OCI-LY1 (cell line): ENCODE results near the gene TFE3.
A peak's percentile ranks its signal among the peaks of the same experiment; 100 is the strongest.

Experiments
- H2AFZ ChIP-seq: fragments of 200-600 bp; sonication (generic), shearing (Covaris generic); 2 replicates; pipeline ENCODE4 v1.6.0; 2014; ENCODE audit warnings: antibody characterized with exemption, mild to moderate bottlenecking, low read length
- H3F3A ChIP-seq: fragments of 200-600 bp; sonication (generic), shearing (Covaris generic); 2 replicates; pipeline ENCODE4 v1.6.0; 2014; ENCODE audit warnings: mild to moderate bottlenecking, antibody characterized with exemption, low read length, moderate library complexity; ENCODE audit not compliant: insufficient read depth
- H3K27ac ChIP-seq: fragments of 200-600 bp; sonication (generic); 2 replicates; pipeline ENCODE4 v1.5.1; 2014; ENCODE audit warnings: low read length, mixed run types, mild to moderate bottlenecking, low read depth; ENCODE audit not compliant: poor library complexity, severe bottlenecking
- H3K27me3 ChIP-seq: fragments of 200-600 bp; sonication (generic); 2 replicates; pipeline ENCODE4 v1.6.0; 2014; ENCODE audit warnings: antibody characterized with exemption, mild to moderate bottlenecking, low read length, moderate library complexity; ENCODE audit not compliant: insufficient read depth
- H3K36me3 ChIP-seq: fragments of 200-600 bp; sonication (generic); 2 replicates; pipeline ENCODE4 v1.6.1; 2014; ENCODE audit warnings: mild to moderate bottlenecking, antibody characterized with exemption, low read length, moderate library complexity, mixed read lengths; ENCODE audit not compliant: insufficient read depth
- H3K4me1 ChIP-seq: fragments of 200-600 bp; sonication (generic); 2 replicates; pipeline ENCODE4 v1.5.1; 2014; ENCODE audit warnings: mild to moderate bottlenecking, low read length, moderate library complexity; ENCODE audit not compliant: insufficient read depth, severe bottlenecking
- H3K4me2 ChIP-seq: fragments of 200-600 bp; sonication (generic), shearing (Covaris generic); 2 replicates; pipeline ENCODE4 v1.6.1; 2014; ENCODE audit warnings: low read length
- H3K4me3 ChIP-seq: fragments of 200-600 bp; sonication (generic); 2 replicates; pipeline ENCODE4 v1.5.1; 2014; ENCODE audit warnings: low read length, low read depth, mild to moderate bottlenecking, mixed read lengths; ENCODE audit not compliant: poor library complexity, severe bottlenecking
- H3K79me2 ChIP-seq: fragments of 200-600 bp; shearing (Covaris generic); 2 replicates; pipeline ENCODE4 v1.6.1; 2016; ENCODE audit warnings: mixed run types, low read length, mixed read lengths; ENCODE audit not compliant: insufficient read depth
- H3K9ac ChIP-seq: fragments of 200-600 bp; sonication (generic), shearing (Covaris generic); 2 replicates; pipeline ENCODE4 v1.6.1; 2014; ENCODE audit warnings: mild to moderate bottlenecking, low read length, mixed read lengths
- H3K9me2 ChIP-seq: fragments of 200-600 bp; sonication (generic), shearing (Covaris generic); 2 replicates; pipeline ENCODE4 v1.6.1; 2014; ENCODE audit warnings: low read depth, mild to moderate bottlenecking, low read length, mixed read lengths
- H3K9me3 ChIP-seq: fragments of 200-600 bp; shearing (Covaris generic); 2 replicates; pipeline ENCODE4 v1.6.1; 2014; ENCODE audit warnings: low read length, mixed read lengths
- H4K20me1 ChIP-seq: fragments of 200-600 bp; sonication (generic), shearing (Covaris generic); 2 replicates; pipeline ENCODE4 v1.6.0; 2016; ENCODE audit warnings: mild to moderate bottlenecking, low read length; ENCODE audit not compliant: insufficient read depth
- EZH2 ChIP-seq: fragments of 200-600 bp; sonication (generic), shearing (Covaris generic); IDR thresholded peaks from 2 replicates; pipeline ENCODE4 v1.8.0; 2017; ENCODE audit warnings: borderline replicate concordance, mixed run types, mild to moderate bottlenecking, antibody characterized with exemption, low read length, moderate library complexity, mixed read lengths
- TF ChIP-seq, protein P1 (sequence below): fragments of 200-600 bp; sonication (generic), shearing (Covaris generic); IDR thresholded peaks from 2 replicates; pipeline ENCODE4 v1.5.1; 2017; ENCODE audit warnings: mild to moderate bottlenecking, antibody characterized with exemption, low read length, moderate library complexity, mixed read lengths

TFE3 gene

DNA sequence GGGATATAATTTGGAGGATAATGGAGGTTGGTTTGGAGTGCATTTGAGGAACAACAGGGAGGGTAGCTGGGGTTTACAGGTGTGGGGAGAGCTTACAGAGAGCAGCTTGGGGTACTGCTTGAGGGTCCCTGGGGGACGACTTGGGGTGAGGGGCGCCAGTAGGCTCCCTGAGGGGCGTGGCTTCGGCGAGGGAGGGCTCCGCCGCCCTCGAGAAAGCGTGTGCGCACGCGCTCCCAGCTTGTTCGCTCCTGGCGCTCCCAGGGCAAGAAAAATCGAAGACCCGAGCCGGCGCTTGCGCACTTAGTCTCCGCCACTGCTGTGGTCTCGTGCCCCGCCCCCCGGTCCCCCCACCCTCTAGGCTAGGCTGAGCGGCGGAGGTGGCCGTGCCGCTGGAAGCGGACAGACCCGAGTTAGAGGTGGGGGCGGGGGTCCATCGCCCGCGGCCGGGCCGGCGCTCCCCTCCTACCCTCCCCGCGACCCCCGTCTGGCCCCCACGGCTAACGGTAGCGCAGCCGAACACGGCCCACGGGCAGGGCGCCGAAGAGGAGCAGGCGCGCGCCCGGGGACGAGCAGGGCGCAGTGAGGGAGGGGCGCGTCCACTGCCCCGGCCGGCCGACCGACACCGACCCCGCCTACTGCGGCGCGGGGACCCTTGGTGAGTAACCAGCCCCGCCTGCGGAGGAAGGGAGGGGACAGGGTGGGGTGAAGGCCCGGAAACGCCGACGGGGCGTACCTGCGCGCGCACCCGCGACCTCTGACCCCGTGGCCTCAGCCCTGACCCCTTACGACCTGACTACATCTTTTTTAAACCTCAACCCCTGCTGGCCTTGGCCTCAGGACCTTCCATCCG is 10.3 kb upstream of the TFE3 start:
- Histone ChIP-seq H3F3A (no peaks in the 10 kb centered on the region), H3K4me2 (peak overlapping the region; percentile 98), H3K27me3 (no peaks in the 10 kb centered on the region), H3K79me2 (no peaks in the 10 kb centered on the region), H3K9me2 (no peaks in the 10 kb centered on the region), H3K27ac (peak overlapping the region; percentile 61), H3K4me3 (peak overlapping the region; percentile 92), H3K36me3 (no peaks in the 10 kb centered on the region), H2AFZ (no peak overlapping the region), H3K4me1 (peaks cover 23% of the 10 kb centered on the region), H3K9ac (peak overlapping the region; percentile 93), H3K9me3 (no peaks in the 10 kb centered on the region), H4K20me1 (no peaks in the 10 kb centered on the region)
- no peak for TF ChIP-seq EZH2
- TF ChIP-seq, protein P1, sequence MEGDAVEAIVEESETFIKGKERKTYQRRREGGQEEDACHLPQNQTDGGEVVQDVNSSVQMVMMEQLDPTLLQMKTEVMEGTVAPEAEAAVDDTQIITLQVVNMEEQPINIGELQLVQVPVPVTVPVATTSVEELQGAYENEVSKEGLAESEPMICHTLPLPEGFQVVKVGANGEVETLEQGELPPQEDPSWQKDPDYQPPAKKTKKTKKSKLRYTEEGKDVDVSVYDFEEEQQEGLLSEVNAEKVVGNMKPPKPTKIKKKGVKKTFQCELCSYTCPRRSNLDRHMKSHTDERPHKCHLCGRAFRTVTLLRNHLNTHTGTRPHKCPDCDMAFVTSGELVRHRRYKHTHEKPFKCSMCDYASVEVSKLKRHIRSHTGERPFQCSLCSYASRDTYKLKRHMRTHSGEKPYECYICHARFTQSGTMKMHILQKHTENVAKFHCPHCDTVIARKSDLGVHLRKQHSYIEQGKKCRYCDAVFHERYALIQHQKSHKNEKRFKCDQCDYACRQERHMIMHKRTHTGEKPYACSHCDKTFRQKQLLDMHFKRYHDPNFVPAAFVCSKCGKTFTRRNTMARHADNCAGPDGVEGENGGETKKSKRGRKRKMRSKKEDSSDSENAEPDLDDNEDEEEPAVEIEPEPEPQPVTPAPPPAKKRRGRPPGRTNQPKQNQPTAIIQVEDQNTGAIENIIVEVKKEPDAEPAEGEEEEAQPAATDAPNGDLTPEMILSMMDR = no peak

DNA sequence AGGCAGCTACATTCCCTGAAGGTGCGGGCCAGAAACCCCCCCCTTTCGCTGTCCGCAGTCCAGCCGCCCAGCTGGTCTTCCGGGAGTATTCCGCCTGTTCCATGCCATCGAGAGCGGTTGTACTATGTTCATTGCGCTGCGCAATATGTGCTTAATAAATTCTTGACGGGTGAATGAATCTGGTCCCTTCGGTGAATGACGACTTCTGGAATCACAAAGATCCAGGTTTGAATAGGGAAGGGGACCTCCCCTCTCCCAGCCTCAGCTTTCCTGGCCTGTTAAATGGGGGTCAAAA is 777 bp upstream of the TFE3 start:
- Histone ChIP-seq H3K36me3 (peaks cover 7% of the 10 kb centered on the region; the same call in 1 of the 2 replicates), H3K9me3 (no peaks in the 10 kb centered on the region), H3K9me2 (no peaks in the 10 kb centered on the region), H2AFZ (no peak overlapping the region), H3K27me3 (no peaks in the 10 kb centered on the region), H3K4me2 (peak overlapping the region; percentile 43), H3K4me1 (peaks cover 34% of the 10 kb centered on the region), H3K79me2 (no peaks in the 10 kb centered on the region), H3K4me3 (peak overlapping the region; percentile 35), H3K9ac (peak overlapping the region; percentile 27; the same call in 1 of the 2 replicates), H3K27ac (no peak overlapping the region), H4K20me1 (no peaks in the 10 kb centered on the region), H3F3A (no peaks in the 10 kb centered on the region)
- no peak for TF ChIP-seq EZH2
- TF ChIP-seq, protein P1 = no peak

DNA sequence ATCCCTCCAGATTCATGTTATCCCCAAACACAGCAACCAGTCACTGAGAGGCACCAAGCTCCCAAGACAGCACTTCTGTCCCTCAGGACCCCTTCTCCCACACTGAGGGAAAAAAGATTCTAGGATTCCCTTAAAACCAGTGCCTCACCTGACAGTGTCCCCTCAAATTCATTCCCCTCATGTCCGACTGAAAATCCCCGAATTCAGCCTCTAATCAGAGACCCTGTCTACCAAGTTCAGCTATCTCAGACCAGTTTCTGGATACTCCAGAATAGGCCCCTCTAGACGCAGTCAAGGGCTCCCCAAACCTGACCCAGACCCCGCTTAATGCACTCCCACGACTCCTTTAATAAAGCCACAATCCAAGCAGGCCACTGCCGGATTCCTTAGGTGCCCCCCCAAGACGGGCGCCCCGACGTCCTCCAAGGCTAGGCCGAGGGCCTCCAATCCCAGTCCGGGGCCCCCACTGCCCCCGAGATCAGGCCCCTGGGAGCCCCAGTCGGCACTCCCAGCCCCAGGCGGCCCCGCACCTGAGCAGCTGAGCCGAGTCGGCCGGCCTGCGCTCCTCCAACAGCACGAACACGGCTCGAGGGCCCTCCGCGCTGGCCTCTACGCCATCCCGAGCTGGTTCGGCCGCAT is 457 bp downstream of the TFE3 start:
- peaks cover 19% of the 10 kb centered on the region for H3K36me3 ChIP-seq
- no peak overlapping the region for H2AFZ ChIP-seq
- H3K4me2 ChIP-seq = peak overlapping the region; percentile 91
- H3K79me2 ChIP-seq = no peaks in the 10 kb centered on the region
- no peaks in the 10 kb centered on the region for H3K27me3 ChIP-seq
- no peaks in the 10 kb centered on the region for H4K20me1 ChIP-seq
- no peak for TF ChIP-seq EZH2
- TF ChIP-seq, protein P1 = no peak
- peak overlapping the region; percentile 86 for H3K4me3 ChIP-seq
- H3F3A ChIP-seq = no peaks in the 10 kb centered on the region
- no peaks in the 10 kb centered on the region for H3K9me3 ChIP-seq
- H3K9ac ChIP-seq = peak overlapping the region; percentile 86
- H3K4me1 ChIP-seq = peaks cover 34% of the 10 kb centered on the region
- no peaks in the 10 kb centered on the region for H3K9me2 ChIP-seq
- peak overlapping the region; percentile 59 for H3K27ac ChIP-seq
